ENCODE measurements around the gene GNRHR.

GNRHR gene

GRCh38 chr4:67785528-67785927, 31.3 kb upstream of the GNRHR start:
- Histone ChIP-seq H3K9ac (ENCODE audit: low read length) (no peak overlapping the region), H2AFZ (ENCODE audit: low read depth, low read length) (no peak overlapping the region), H3K4me3 (ENCODE audit: insufficient read depth in 1 of 2, low read depth in 1 of 2, low read length in 2 of 2) (no peak overlapping the region), H3K4me1 (ENCODE audit: control insufficient read depth, insufficient read depth, low read depth, low read length) (no peaks in the 10 kb centered on the region), H3K27me3 (ENCODE audit: control insufficient read depth in 1 of 2, insufficient read depth in 1 of 2, low read length in 2 of 2) (no peaks in the 10 kb centered on the region), H2BK12ac (ENCODE audit: low read length in 2 of 2) (no peak overlapping the region), H4K8ac (ENCODE audit: low read length) (no peak overlapping the region), H4K91ac (ENCODE audit: low read length) (no peak overlapping the region), H2AK5ac (ENCODE audit: low read length, severe bottlenecking) (no peak overlapping the region), H2BK120ac (ENCODE audit: low read depth, low read length) (no peak overlapping the region), H3K18ac (ENCODE audit: low read depth in 1 of 2, low read length in 2 of 2) (no peak overlapping the region), H3K27ac (ENCODE audit: low read length, poor library complexity, severe bottlenecking) (no peak overlapping the region), H3K4ac (ENCODE audit: low read depth in 1 of 2, low read length in 2 of 2) (no peak overlapping the region), H3K79me1 (replicated peaks; ENCODE audit: low read length, poor library complexity, severe bottlenecking) (no peaks in the 10 kb centered on the region), H3K9me3 (ENCODE audit: control insufficient read depth, low read length) (no peaks in the 10 kb centered on the region), H3K14ac (ENCODE audit: low read length in 2 of 2) (no peak overlapping the region), H3K36me3 (ENCODE audit: control insufficient read depth in 1 of 2, insufficient read depth in 2 of 2, low read depth in 1 of 2, low read length in 2 of 2) (no peaks in the 10 kb centered on the region), H2BK15ac (ENCODE audit: low read depth, poor library complexity, severe bottlenecking) (no peak overlapping the region), H2BK5ac (ENCODE audit: low read depth, low read length, poor library complexity, severe bottlenecking) (no peak overlapping the region), H3K4me2 (ENCODE audit: low read length, poor library complexity, severe bottlenecking) (no peak overlapping the region), H3K23ac (ENCODE audit: low read length in 2 of 2) (no peak overlapping the region)
- WGBS, result 93% methylated on average over 2 of the region's 2 CpGs
- DNase-seq, result no peak

- Histone ChIP-seq H2BK12ac (ENCODE audit: low read length in 2 of 2) (no peak overlapping the region), H2AK5ac (ENCODE audit: low read length, severe bottlenecking) (no peak overlapping the region), H2BK5ac (ENCODE audit: low read depth, low read length, poor library complexity, severe bottlenecking) (no peak overlapping the region), H3K79me1 (replicated peaks; ENCODE audit: low read length, poor library complexity, severe bottlenecking) (no peaks in the 10 kb centered on the region), H3K9me3 (ENCODE audit: control insufficient read depth, low read length) (no peaks in the 10 kb centered on the region), H3K4me1 (ENCODE audit: control insufficient read depth, insufficient read depth, low read depth, low read length) (no peaks in the 10 kb centered on the region), H4K91ac (ENCODE audit: low read length) (no peak overlapping the region), H3K23ac (ENCODE audit: low read length in 2 of 2) (no peak overlapping the region), H3K4ac (ENCODE audit: low read depth in 1 of 2, low read length in 2 of 2) (no peak overlapping the region), H2BK15ac (ENCODE audit: low read depth, poor library complexity, severe bottlenecking) (no peak overlapping the region), H3K4me3 (ENCODE audit: insufficient read depth in 1 of 2, low read depth in 1 of 2, low read length in 2 of 2) (no peak overlapping the region), H2BK120ac (ENCODE audit: low read depth, low read length) (no peak overlapping the region), H3K14ac (ENCODE audit: low read length in 2 of 2) (no peak overlapping the region), H2AFZ (ENCODE audit: low read depth, low read length) (no peak overlapping the region), H3K18ac (ENCODE audit: low read depth in 1 of 2, low read length in 2 of 2) (no peak overlapping the region), H4K8ac (ENCODE audit: low read length) (no peak overlapping the region), H3K27me3 (ENCODE audit: control insufficient read depth in 1 of 2, insufficient read depth in 1 of 2, low read length in 2 of 2) (no peaks in the 10 kb centered on the region), H3K27ac (ENCODE audit: low read length, poor library complexity, severe bottlenecking) (no peak overlapping the region), H3K36me3 (ENCODE audit: control insufficient read depth in 1 of 2, insufficient read depth in 2 of 2, low read depth in 1 of 2, low read length in 2 of 2) (no peaks in the 10 kb centered on the region), H3K4me2 (ENCODE audit: low read length, poor library complexity, severe bottlenecking) (no peak overlapping the region), H3K9ac (ENCODE audit: low read length) (no peak overlapping the region)
- 87% methylated on average over 2 of the region's 2 CpGs for WGBS
- no peak for DNase-seq
Measured at GRCh38 chr4:67779631-67780030, 25.4 kb upstream of the GNRHR start.

- Histone ChIP-seq H3K36me3 (ENCODE audit: control insufficient read depth in 1 of 2, insufficient read depth in 2 of 2, low read depth in 1 of 2, low read length in 2 of 2) (no peaks in the 10 kb centered on the region), H2AK5ac (ENCODE audit: low read length, severe bottlenecking) (no peak overlapping the region), H3K4me3 (ENCODE audit: insufficient read depth in 1 of 2, low read depth in 1 of 2, low read length in 2 of 2) (no peak overlapping the region), H2AFZ (ENCODE audit: low read depth, low read length) (no peak overlapping the region), H3K4ac (ENCODE audit: low read depth in 1 of 2, low read length in 2 of 2) (no peak overlapping the region), H3K4me2 (ENCODE audit: low read length, poor library complexity, severe bottlenecking) (no peak overlapping the region), H2BK12ac (ENCODE audit: low read length in 2 of 2) (no peak overlapping the region), H3K18ac (ENCODE audit: low read depth in 1 of 2, low read length in 2 of 2) (no peak overlapping the region), H3K27ac (ENCODE audit: low read length, poor library complexity, severe bottlenecking) (no peak overlapping the region), H4K8ac (ENCODE audit: low read length) (no peak overlapping the region), H4K91ac (ENCODE audit: low read length) (no peak overlapping the region), H2BK5ac (ENCODE audit: low read depth, low read length, poor library complexity, severe bottlenecking) (no peak overlapping the region), H3K9ac (ENCODE audit: low read length) (no peak overlapping the region), H3K9me3 (ENCODE audit: control insufficient read depth, low read length) (no peaks in the 10 kb centered on the region), H3K27me3 (ENCODE audit: control insufficient read depth in 1 of 2, insufficient read depth in 1 of 2, low read length in 2 of 2) (no peaks in the 10 kb centered on the region), H3K4me1 (ENCODE audit: control insufficient read depth, insufficient read depth, low read depth, low read length) (no peaks in the 10 kb centered on the region), H2BK15ac (ENCODE audit: low read depth, poor library complexity, severe bottlenecking) (no peak overlapping the region), H3K14ac (ENCODE audit: low read length in 2 of 2) (no peak overlapping the region), H2BK120ac (ENCODE audit: low read depth, low read length) (no peak overlapping the region), H3K79me1 (replicated peaks; ENCODE audit: low read length, poor library complexity, severe bottlenecking) (no peaks in the 10 kb centered on the region), H3K23ac (ENCODE audit: low read length in 2 of 2) (no peak overlapping the region)
- no CpG with 5 or more reads among the region's 1 CpG for WGBS
- no peak for DNase-seq
Measured at GRCh38 chr4:67776746-67777145, 22.6 kb upstream of the GNRHR start.

- Histone ChIP-seq H4K8ac (ENCODE audit: low read length) (no peak overlapping the region), H3K9me3 (ENCODE audit: control insufficient read depth, low read length) (no peaks in the 10 kb centered on the region), H3K9ac (ENCODE audit: low read length) (no peak overlapping the region), H3K14ac (ENCODE audit: low read length in 2 of 2) (no peak overlapping the region), H2BK15ac (ENCODE audit: low read depth, poor library complexity, severe bottlenecking) (no peak overlapping the region), H2BK5ac (ENCODE audit: low read depth, low read length, poor library complexity, severe bottlenecking) (no peak overlapping the region), H3K4me3 (ENCODE audit: insufficient read depth in 1 of 2, low read depth in 1 of 2, low read length in 2 of 2) (no peak overlapping the region), H3K18ac (ENCODE audit: low read depth in 1 of 2, low read length in 2 of 2) (no peak overlapping the region), H2AK5ac (ENCODE audit: low read length, severe bottlenecking) (no peak overlapping the region), H3K23ac (ENCODE audit: low read length in 2 of 2) (no peak overlapping the region), H2BK120ac (ENCODE audit: low read depth, low read length) (no peak overlapping the region), H3K4ac (ENCODE audit: low read depth in 1 of 2, low read length in 2 of 2) (no peak overlapping the region), H4K91ac (ENCODE audit: low read length) (no peak overlapping the region), H3K36me3 (ENCODE audit: control insufficient read depth in 1 of 2, insufficient read depth in 2 of 2, low read depth in 1 of 2, low read length in 2 of 2) (no peaks in the 10 kb centered on the region), H3K27ac (ENCODE audit: low read length, poor library complexity, severe bottlenecking) (no peak overlapping the region), H2AFZ (ENCODE audit: low read depth, low read length) (no peak overlapping the region), H3K4me1 (ENCODE audit: control insufficient read depth, insufficient read depth, low read depth, low read length) (no peaks in the 10 kb centered on the region), H3K79me1 (replicated peaks; ENCODE audit: low read length, poor library complexity, severe bottlenecking) (no peaks in the 10 kb centered on the region), H3K4me2 (ENCODE audit: low read length, poor library complexity, severe bottlenecking) (no peak overlapping the region), H3K27me3 (ENCODE audit: control insufficient read depth in 1 of 2, insufficient read depth in 1 of 2, low read length in 2 of 2) (no peaks in the 10 kb centered on the region), H2BK12ac (ENCODE audit: low read length in 2 of 2) (no peak overlapping the region)
- 82% methylated on average over 2 of the region's 3 CpGs for WGBS
- no peak for DNase-seq
Measured at GRCh38 chr4:67770422-67770821, 16.2 kb upstream of the GNRHR start.
